HG03039 (cell line): ENCODE data around the gene CCDC34.

Experiments
- ATAC-seq: cut with Tn5 transposase; IDR thresholded peaks from one replicate; pipeline ENCODE4 v1.9.1; 2021; ENCODE audit warnings: mild to moderate bottlenecking, moderate library complexity; ENCODE audit not compliant: unreplicated experiment

Gene CCDC34

DNA sequence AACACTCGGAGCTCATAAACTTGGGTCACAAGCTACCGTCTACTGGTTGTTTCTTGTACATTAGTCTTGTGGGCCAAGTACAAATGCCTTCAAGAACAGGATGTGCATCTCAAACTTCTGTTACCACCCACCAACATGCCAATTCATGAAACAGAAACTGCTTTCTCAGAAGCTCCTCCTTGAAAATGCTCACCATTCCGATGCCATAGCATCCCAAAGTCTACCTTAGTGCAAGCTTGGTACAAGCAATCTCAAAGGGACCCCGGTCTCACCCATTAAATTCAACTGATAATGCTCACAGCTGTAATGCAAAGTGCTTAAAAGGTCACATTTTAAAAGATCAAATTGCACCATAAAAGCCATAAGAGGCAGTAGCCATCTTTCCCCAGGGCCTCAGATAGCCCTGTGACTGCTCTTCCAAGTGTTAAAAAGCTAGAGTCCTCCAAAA is 31.8 kb upstream of the CCDC34 start:
- no peak for ATAC-seq

- no peak for ATAC-seq
Observed at GRCh38 chr11:27392278-27393114, 29.5 kb upstream of the CCDC34 start.

- no peak for ATAC-seq
Observed at GRCh38 chr11:27391331-27392015, 28.5 kb upstream of the CCDC34 start.

DNA sequence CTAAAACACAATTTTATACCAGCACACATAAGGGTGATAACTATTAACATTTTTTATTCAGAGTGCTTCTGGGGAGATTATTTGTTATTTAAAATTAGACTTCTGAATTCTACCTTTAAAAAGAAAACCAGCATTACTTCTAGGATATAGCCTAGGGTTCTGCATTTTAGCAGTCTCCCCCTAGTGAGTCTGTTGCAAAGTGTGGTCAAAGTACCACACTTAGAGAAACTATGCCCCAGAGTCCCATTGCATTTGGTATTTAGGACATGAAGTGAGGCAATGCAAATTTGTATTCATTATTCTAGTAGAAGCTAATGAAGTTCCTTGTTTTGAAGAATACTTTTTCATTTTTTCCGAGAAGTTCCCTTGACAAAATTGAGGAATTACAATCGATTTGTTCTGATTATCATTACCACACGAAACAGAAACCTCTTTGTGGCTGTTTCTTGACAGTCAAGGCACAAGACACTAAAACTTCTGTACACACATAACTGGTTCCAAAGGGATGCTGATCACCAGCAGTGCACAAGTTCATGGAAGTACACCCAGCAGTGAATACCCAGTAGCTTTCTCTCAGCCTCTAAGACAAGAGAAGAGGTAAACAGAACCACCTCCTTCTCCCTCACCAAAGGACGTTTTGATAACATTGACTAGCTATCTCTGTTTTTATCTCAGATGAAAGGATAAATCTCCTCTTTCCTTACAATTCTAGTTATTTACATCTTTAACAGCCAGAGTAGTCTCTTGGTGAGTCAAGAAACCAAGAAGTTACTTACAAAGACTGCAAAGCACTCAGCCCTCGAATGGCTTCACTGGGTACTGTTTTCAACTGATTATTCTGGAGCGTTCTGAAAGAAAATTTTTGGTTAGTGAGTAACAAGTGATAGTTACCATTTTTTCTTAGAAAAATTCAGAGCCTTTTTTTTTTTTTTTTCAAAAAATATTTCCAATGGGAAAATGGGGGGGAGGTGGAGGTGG is 27.6 kb upstream of the CCDC34 start:
- ATAC-seq: no peak

DNA sequence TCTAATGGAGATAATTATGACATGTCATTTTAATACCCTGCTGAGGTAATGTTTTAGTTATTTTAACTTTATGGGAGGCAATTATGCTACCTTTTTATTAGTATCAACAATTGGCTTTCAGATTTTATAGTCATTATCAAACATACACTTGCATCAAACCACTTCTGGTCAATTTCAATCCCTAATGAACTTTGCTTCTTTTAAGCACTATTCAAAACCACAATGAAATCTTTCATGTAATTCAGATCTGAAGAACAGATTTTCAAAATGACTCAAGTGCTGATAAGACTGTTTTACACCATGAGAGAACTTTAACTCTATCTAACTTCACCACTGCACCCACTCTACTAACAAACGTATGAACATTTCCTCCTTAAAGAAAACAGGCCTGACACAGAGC is 25.9 kb upstream of the CCDC34 start:
- ATAC-seq: no peak

DNA sequence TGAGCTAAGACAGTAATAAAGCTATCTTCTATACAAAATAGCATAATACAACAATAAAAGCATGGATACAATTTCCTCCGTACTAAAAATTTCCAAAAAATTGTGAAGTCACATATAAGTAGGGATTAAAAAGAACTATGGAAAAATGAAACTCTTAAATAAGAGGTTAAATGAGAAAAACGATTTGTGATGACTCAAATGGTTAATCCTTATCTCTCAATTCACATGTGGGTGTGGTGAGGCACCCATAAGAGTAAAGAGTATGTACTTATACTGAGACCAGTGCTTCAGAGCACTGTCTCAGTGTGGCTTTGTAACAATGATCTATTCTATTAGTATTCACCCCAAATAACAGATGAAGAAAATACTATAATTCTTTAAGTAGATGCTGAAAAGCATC is 25.0 kb upstream of the CCDC34 start:
- peak; percentile 51 for ATAC-seq

DNA sequence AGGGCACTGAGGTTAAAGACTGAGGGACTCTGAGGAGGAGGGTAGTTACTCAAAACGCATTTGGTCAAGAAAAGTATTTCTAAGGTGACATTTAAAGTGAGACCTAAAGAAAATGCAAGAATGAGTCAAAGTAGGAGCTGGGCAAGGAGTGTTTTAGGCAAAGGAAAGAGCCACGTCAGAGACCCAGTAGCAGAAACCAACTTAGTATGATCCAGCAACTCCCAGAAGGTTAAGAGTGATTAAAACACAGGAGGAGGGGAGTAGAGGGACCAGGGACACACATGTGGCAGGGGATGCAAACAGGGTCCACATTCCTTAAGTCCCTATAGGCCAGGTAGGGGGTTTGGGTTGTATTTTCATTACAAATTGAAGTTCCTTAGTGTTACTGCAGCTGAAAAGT is 24.3 kb upstream of the CCDC34 start:
- ATAC-seq: no peak

- no peak for ATAC-seq
Observed at GRCh38 chr11:27386181-27386845, 23.3 kb upstream of the CCDC34 start.

DNA sequence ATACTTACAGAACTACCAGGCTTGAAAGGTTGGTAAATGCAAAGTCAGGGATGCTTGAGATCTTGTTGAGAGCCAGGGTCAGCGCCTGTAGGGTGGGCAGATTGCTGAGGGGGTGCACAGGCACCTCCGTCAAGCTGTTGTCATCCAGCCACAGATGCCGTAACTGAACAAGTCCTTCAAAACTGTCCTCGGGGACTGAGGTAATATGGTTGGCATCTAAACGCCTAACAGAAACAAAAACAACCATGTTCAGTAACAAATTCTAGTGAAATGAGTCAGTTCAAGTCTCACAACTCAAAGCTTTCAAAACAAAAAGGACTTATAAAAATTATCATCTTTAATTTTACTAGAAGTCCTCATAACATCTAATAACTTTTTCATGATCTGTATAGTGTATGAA is 22.2 kb upstream of the CCDC34 start:
- no peak for ATAC-seq

DNA sequence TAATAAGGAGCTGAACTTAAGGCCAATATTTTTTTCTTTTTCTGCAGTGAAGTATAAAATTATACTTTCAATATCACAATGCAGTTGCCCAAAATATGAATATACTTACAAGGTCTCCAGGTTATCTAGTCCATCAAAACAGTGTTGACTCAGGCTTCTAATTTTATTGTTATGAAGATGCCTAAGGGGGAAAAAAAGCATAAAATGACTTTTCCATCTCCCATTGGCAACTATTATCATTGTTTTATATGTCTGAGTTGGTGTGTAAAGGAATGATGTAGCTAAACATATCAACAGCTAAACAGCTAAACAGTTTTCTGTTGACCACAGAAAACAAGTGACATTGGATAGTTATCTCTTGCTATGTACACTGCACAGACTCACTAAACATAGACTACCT is 21.2 kb upstream of the CCDC34 start:
- ATAC-seq: no peak

DNA sequence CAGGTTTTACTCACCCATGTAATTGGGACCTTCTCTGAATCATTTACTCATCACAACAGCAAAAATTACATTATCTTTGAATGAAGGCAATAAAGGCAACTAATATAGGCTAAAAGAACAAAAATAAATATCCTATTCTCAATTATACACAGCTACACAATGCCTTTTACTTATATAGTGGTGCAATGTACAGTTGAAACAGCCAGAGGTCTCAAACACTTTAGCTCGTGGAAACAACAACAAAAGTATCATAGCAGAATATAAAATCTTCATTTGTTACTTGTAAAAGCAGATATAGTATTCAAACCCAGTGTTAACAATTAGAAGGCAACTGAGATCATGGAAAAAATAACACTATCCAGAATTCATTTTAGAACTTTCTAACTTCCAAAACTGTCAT is 20.6 kb upstream of the CCDC34 start:
- no peak for ATAC-seq

DNA sequence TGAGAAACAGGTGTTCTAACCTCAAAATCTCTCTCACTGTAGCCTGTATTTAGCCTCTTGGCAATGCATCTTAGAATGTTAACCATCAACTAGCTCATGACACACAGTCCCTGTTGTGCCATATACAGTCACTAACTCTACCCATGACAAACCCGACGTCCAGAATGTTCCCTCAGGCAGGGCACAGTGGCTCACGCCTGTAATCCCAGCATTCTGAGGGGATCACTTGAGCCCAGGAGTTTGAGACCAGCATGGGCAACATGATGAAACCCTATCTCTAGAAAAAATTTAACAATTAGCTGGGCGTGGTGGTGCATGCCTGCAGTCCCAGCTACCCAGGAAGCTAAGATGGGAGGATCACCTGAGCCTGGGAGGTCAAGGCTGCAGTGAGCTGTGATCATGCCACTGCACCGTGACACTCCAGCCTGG is 18.2 kb upstream of the CCDC34 start:
- no peak for ATAC-seq

DNA sequence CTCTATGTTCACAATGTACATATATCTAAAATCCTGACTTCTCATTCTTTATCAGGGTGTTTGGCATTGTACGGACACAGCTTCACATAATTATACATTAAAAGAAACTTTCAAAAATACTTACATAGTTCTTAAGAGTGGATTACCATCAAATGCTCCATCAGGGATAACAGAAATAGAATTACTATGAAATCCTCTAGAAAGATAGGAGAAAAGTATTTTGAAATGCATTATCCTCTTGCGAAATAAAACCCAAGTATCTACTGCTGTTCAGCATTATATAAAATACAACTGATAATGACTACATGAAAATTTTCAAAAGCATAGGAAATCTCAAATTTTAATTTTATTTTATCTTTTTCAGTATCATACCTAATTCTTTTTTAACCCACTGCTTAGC is 17.8 kb upstream of the CCDC34 start:
- no peak for ATAC-seq

DNA sequence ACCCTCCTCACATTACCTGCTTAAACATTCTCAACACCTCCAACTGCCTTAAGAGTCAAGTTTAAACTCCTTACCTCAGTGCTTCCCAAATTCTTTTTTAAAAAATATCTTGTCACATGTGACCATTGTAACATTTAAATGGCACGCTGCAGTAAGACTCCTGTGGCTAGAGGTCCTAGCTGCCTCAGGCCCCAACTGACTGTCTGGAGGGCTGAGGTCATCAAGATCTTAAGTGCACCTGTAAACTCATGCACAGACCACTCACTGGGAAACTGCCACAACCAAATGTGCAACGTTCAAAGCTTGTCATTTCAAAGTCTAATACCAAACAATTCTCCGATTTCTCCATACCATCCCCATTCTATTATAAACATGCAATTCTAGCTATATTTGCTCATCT is 16.4 kb upstream of the CCDC34 start:
- ATAC-seq: no peak

- no peak for ATAC-seq
Observed at GRCh38 chr11:27375370-27375769, 12.4 kb upstream of the CCDC34 start.

DNA sequence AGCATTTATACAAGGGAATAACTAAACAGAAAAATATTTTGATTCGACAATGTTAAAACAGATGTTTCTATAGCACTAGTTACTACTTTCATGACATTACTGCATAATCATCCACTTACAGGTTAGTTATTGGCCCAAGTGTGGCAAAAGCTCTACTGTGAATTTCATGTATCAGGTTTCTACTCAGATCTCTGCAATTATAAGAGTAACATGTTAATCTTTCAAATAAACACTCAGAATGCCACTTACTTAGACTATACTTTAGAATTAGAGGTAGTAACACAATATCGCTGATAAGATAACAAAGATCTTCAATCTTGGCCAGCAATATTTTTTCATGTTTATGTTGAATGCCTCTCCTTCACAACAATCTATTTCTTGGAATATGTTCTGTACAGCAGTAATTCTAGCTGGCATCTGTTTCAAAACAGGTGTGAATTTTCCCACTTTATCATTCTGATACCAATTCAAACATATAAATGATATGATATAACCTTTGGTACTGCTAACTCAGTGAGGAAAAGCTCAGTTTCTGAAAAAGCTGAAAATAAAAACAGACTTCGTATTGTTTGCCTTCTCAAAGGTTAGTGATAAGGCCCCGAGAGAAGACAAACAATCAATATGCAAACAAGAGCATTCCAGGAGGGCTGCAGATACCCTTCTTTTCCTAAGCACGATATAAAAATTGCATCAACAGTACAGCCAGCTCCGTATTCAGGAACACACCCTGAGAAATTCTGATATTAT is 11.0 kb upstream of the CCDC34 start:
- ATAC-seq: no peak

GRCh38 chr11:27373392-27373791 is 10.4 kb upstream of the CCDC34 start:
- ATAC-seq: no peak

- no peak for ATAC-seq
Observed at GRCh38 chr11:27372164-27372563, 9.1 kb upstream of the CCDC34 start.

GRCh38 chr11:27371489-27371888 is 8.5 kb upstream of the CCDC34 start:
- ATAC-seq: no peak

GRCh38 chr11:27370374-27370773 is 7.4 kb upstream of the CCDC34 start:
- no peak for ATAC-seq
